ENCODE data around the gene ATAD5. TPM values are rescaled to one million over a fixed set of nuclear protein-coding genes. Genes with fewer than 3 reads are reported as not detected.

The ATAD5 gene
- total RNA-seq, 1 experiment from 2014 or later = 18.4 TPM

DNA sequence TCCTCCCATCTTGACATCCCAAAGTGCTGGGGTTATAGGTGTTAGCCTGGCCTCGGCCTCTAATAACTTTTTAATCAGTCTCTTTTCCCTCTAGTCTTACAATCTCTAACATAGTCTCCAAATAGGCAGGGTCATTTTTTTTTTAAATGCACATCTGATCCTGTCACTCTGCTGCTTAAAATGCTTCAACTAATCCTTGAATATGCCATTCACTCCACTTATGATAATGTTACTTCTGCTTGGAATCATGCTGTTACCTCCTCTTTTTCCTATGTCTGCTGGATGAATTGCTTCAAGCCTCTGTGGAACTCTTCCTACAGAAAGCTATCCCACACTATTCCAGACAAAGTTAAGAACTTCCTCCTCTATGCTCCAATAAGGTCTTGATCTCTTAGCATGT is 30.1 kb upstream of the ATAD5 start:
- no peak for DNase-seq
- Mint-ChIP-seq H3K36me3 (ENCODE audit: insufficient read depth, unreplicated experiment) (peaks cover 30% of the 10 kb centered on the region), H3K27me3 (ENCODE audit: unreplicated experiment) (no peaks in the 10 kb centered on the region), H3K4me1 (ENCODE audit: low read depth, unreplicated experiment) (no peaks in the 10 kb centered on the region), H3K9me3 (ENCODE audit: low read depth, unreplicated experiment) (no peaks in the 10 kb centered on the region), H3K27ac (ENCODE audit: unreplicated experiment) (peak overlapping the region; percentile 10), H3K4me3 (ENCODE audit: low read depth, unreplicated experiment) (no peak overlapping the region)
- BruUV-seq (replicated peaks) = no TSS peak
- CTCF ChIA-PET = no interaction called here
- no peak for TF ChIP-seq CTCF (IDR thresholded peaks at IDR 0.05; ENCODE audit: unreplicated experiment)
- intact Hi-C loops (cut with micrococcal nuclease; ENCODE audit: unreplicated experiment) = no loop called here

DNA sequence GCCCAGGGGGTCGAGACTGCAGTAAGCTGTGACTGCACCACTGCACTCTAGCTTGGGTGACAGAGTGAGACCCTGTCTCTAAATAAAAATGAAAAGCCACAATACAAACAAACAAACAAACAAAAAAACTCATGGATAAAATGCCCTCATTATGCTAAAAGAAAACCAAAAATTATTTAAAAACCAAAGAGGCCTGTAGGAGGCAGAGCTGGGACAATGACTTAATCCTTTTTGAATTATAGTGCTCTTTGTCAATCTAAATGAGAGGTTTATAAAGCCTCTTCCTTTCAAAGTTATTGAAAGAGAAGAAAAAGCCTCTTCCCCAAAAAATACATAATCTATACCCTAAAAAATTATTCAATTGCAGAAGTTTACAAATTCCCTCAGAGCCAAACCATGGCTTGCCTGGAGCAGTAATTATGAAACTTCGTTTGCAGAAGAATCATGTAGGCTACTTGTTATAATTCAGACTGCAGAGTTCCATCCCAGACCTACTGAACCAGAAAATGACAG is 25.8 kb upstream of the ATAD5 start:
- Mint-ChIP-seq H3K9me3 (ENCODE audit: low read depth, unreplicated experiment) (no peaks in the 10 kb centered on the region), H3K4me1 (ENCODE audit: low read depth, unreplicated experiment) (no peaks in the 10 kb centered on the region), H3K27ac (ENCODE audit: unreplicated experiment) (no peak overlapping the region), H3K36me3 (ENCODE audit: insufficient read depth, unreplicated experiment) (peaks cover 11% of the 10 kb centered on the region), H3K4me3 (ENCODE audit: low read depth, unreplicated experiment) (no peak overlapping the region), H3K27me3 (ENCODE audit: unreplicated experiment) (no peaks in the 10 kb centered on the region)
- CTCF ChIA-PET = interaction anchor here (0.6 kb wide), 1 partner anchor 1120 kb away, joined by 3 read pairs; no protein-coding TSS in a partner anchor
- intact Hi-C loops (cut with micrococcal nuclease; ENCODE audit: unreplicated experiment) = no loop called here
- DNase-seq = no peak
- BruUV-seq (replicated peaks) = no TSS peak
- peak; percentile 14 for TF ChIP-seq CTCF (IDR thresholded peaks at IDR 0.05; ENCODE audit: unreplicated experiment)

- peaks cover 8% of the 10 kb centered on the region for H3K36me3 Mint-ChIP-seq (ENCODE audit: insufficient read depth, unreplicated experiment)
- peaks cover 1% of the 10 kb centered on the region for H3K4me1 Mint-ChIP-seq (ENCODE audit: low read depth, unreplicated experiment)
- CTCF ChIA-PET = no interaction called here
- H3K27me3 Mint-ChIP-seq (ENCODE audit: unreplicated experiment) = no peaks in the 10 kb centered on the region
- no peak for DNase-seq
- no TSS peak for BruUV-seq (replicated peaks)
- TF ChIP-seq CTCF (IDR thresholded peaks at IDR 0.05; ENCODE audit: unreplicated experiment) = no peak
- H3K27ac Mint-ChIP-seq (ENCODE audit: unreplicated experiment) = no peak overlapping the region
- intact Hi-C loops (cut with micrococcal nuclease; ENCODE audit: unreplicated experiment) = no loop called here
- H3K4me3 Mint-ChIP-seq (ENCODE audit: low read depth, unreplicated experiment) = no peak overlapping the region
- no peaks in the 10 kb centered on the region for H3K9me3 Mint-ChIP-seq (ENCODE audit: low read depth, unreplicated experiment)
These were observed 23.9 kb upstream of the ATAD5 start for GRCh38 chr17:30807896-30808295.

DNA sequence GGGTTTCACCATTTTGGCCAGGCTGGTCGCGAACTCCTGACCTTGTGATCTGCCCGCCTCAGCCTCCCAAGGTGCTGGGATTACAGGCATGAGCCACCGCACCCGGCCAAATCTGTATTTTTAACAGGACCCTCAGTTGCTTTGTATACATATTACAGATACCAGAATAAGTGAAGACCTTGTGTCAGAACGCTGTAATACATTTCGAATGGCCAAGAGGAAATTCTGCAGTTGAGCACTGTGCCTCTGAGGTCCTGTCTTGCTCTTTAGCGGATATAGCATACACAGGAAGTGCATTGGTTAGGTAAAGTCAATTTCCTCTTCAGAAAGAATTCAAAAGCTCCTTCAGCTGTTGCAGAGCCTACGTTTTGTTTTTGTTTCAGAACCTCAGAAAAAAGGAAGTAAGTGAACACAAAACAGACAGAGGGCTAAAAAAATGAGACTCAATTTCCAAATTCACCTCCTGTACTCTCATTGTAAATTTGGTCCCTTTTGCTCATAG is 22.9 kb upstream of the ATAD5 start:
- Mint-ChIP-seq H3K27ac (ENCODE audit: unreplicated experiment) (no peak overlapping the region), H3K9me3 (ENCODE audit: low read depth, unreplicated experiment) (no peaks in the 10 kb centered on the region), H3K27me3 (ENCODE audit: unreplicated experiment) (no peaks in the 10 kb centered on the region), H3K4me3 (ENCODE audit: low read depth, unreplicated experiment) (no peak overlapping the region), H3K36me3 (ENCODE audit: insufficient read depth, unreplicated experiment) (peaks cover 5% of the 10 kb centered on the region), H3K4me1 (ENCODE audit: low read depth, unreplicated experiment) (peaks cover 7% of the 10 kb centered on the region)
- CTCF ChIA-PET = no interaction called here
- BruUV-seq (replicated peaks) = no TSS peak
- no peak for TF ChIP-seq CTCF (IDR thresholded peaks at IDR 0.05; ENCODE audit: unreplicated experiment)
- intact Hi-C loops (cut with micrococcal nuclease; ENCODE audit: unreplicated experiment) = no loop called here
- no peak for DNase-seq
